ENCODE results near the gene SPOCK1. TPM values are rescaled to one million over a fixed set of nuclear protein-coding genes. Genes with fewer than 3 reads are reported as not detected.

The SPOCK1 gene
- total RNA-seq, 1 experiment from 2014 or later, result 0.27 TPM

DNA sequence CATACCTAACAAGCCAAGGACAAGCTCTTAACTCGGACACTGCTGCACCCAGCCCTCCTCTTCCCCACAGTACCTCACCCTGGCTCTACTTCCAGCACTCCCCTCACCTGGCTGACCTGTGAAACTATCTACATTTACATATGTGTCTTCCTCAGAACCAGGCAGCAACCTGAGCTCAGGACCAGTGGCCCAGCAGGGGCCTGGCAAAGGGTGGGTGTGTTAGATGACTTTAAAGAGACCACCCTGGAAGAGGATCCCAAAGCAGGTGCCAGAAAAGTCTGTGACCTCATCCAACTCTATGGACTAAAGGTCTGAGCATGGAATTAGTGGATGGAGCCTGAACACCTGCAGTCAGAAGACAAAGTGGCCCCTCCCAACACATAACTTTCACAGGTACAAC lies 400.9 kb downstream of the SPOCK1 start:
- Histone ChIP-seq H4K20me1 (ENCODE audit: insufficient read depth) (no peaks in the 10 kb centered on the region), H2AFZ (ENCODE audit: low read depth, low read length, poor library complexity, severe bottlenecking) (no peak overlapping the region), H3K36me3 (ENCODE audit: control insufficient read depth in 1 of 2, insufficient read depth in 2 of 2, low read length in 2 of 2) (no peaks in the 10 kb centered on the region), H3K4me1 (ENCODE audit: control insufficient read depth in 1 of 2, insufficient read depth in 2 of 2, low read length in 2 of 2) (no peaks in the 10 kb centered on the region), H3K9me3 (ENCODE audit: control insufficient read depth in 1 of 2, insufficient read depth in 1 of 2, low read depth in 1 of 2, low read length in 2 of 2) (no peaks in the 10 kb centered on the region), H3K4me3 (replicated peaks in 1 of 2; ENCODE audit: low read depth in 1 of 2, low read length in 2 of 2) (no peak overlapping the region), H3K27me3 (ENCODE audit: insufficient read depth, low read length) (peaks cover 57% of the 10 kb centered on the region), H3K4me2 (ENCODE audit: low read length) (no peak overlapping the region), H3K79me2 (ENCODE audit: insufficient read depth, low read length) (no peaks in the 10 kb centered on the region), H3K9me2 (ENCODE audit: insufficient read depth) (no peaks in the 10 kb centered on the region), H3K9ac (ENCODE audit: low read length) (no peak overlapping the region), H3K27ac (ENCODE audit: low read depth, low read length) (no peak overlapping the region)
- no TSS peak for BruUV-seq (replicated peaks)
- POLR2A ChIA-PET, result no interaction called here
- TF ChIP-seq POLR2AphosphoS5 (IDR thresholded peaks at IDR 0.05; ENCODE audit: low read depth, low read length) (no peak), JUND (IDR thresholded peaks at IDR 0.05) (no peak), REST (IDR thresholded peaks at IDR 0.05; ENCODE audit: low read depth) (no peak), ZNF274 (IDR thresholded peaks at IDR 0.05; ENCODE audit: low read depth, low read length) (no peak)
- DNase-seq (ENCODE audit: low read depth, low spot score), result no peak
- RAD21 ChIA-PET (ENCODE audit: low non-redundant PET in 1 of 2, low total read pairs in 2 of 2, uncharacterized antibody in 2 of 2, unreplicated experiment in 2 of 2), result no interaction called here
- ATAC-seq, result no peak
- intact Hi-C loops (cut with micrococcal nuclease), result no loop called here
- CTCF ChIA-PET, result no interaction called here

DNA sequence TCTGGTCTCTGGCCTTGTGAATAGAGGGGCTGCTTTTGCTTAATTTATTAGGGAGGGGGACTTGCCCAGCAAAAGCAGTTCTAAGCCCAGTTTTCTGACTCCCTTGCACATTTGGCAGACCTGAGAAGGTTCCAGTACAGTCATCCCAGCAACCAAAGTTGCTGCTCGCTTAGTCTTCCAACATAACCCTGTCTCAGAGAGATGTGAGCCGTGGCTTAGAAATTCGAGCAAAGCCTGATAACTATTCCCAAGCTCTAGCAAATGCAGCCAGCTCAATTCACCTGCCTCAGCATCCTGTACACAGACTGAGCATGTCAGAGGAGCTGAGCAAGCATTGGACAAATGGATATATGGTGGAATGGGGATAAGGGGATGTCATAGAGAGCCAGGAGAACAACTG lies 401.9 kb downstream of the SPOCK1 start:
- Histone ChIP-seq H4K20me1 (ENCODE audit: insufficient read depth) (no peaks in the 10 kb centered on the region), H3K9ac (ENCODE audit: low read length) (no peak overlapping the region), H3K27me3 (ENCODE audit: insufficient read depth, low read length) (peaks cover 48% of the 10 kb centered on the region), H3K27ac (ENCODE audit: low read depth, low read length) (no peak overlapping the region), H3K4me1 (ENCODE audit: control insufficient read depth in 1 of 2, insufficient read depth in 2 of 2, low read length in 2 of 2) (no peaks in the 10 kb centered on the region), H3K4me2 (ENCODE audit: low read length) (no peak overlapping the region), H3K9me3 (ENCODE audit: control insufficient read depth in 1 of 2, insufficient read depth in 1 of 2, low read depth in 1 of 2, low read length in 2 of 2) (no peaks in the 10 kb centered on the region), H3K9me2 (ENCODE audit: insufficient read depth) (no peaks in the 10 kb centered on the region), H2AFZ (ENCODE audit: low read depth, low read length, poor library complexity, severe bottlenecking) (no peak overlapping the region), H3K4me3 (replicated peaks in 1 of 2; ENCODE audit: low read depth in 1 of 2, low read length in 2 of 2) (no peak overlapping the region), H3K36me3 (ENCODE audit: control insufficient read depth in 1 of 2, insufficient read depth in 2 of 2, low read length in 2 of 2) (no peaks in the 10 kb centered on the region), H3K79me2 (ENCODE audit: insufficient read depth, low read length) (no peaks in the 10 kb centered on the region)
- BruUV-seq (replicated peaks), result no TSS peak
- CTCF ChIA-PET, result no interaction called here
- intact Hi-C loops (cut with micrococcal nuclease), result no loop called here
- RAD21 ChIA-PET (ENCODE audit: low non-redundant PET in 1 of 2, low total read pairs in 2 of 2, uncharacterized antibody in 2 of 2, unreplicated experiment in 2 of 2), result no interaction called here
- ATAC-seq (no peak), DNase-seq (ENCODE audit: low read depth, low spot score) (no peak)
- POLR2A ChIA-PET, result no interaction called here
- no peak for TF ChIP-seq TCF7L2 (IDR thresholded peaks at IDR 0.05; ENCODE audit: borderline replicate concordance, extremely low read depth, insufficient read depth, insufficient read length)
- TF ChIP-seq EGR1 (IDR thresholded peaks at IDR 0.05; ENCODE audit: low read depth), result no peak
- TF ChIP-seq CEBPB (IDR thresholded peaks at IDR 0.05; ENCODE audit: low read depth), result no peak
- no peak for TF ChIP-seq REST (IDR thresholded peaks at IDR 0.05; ENCODE audit: low read depth)
- TF ChIP-seq ZFX (IDR thresholded peaks at IDR 0.05), result no peak
- TF ChIP-seq POLR2AphosphoS5 (IDR thresholded peaks at IDR 0.05; ENCODE audit: low read depth, low read length), result no peak
- no peak for TF ChIP-seq POLR2A (IDR thresholded peaks at IDR 0.05; ENCODE audit: borderline replicate concordance, extremely low read depth, insufficient read depth, insufficient read length)
- TF ChIP-seq ELF1 (IDR thresholded peaks at IDR 0.05; ENCODE audit: borderline replicate concordance, low read depth), result no peak
- no peak for TF ChIP-seq FOSL1 (IDR thresholded peaks at IDR 0.05; ENCODE audit: low read depth)
- TF ChIP-seq, protein P1, sequence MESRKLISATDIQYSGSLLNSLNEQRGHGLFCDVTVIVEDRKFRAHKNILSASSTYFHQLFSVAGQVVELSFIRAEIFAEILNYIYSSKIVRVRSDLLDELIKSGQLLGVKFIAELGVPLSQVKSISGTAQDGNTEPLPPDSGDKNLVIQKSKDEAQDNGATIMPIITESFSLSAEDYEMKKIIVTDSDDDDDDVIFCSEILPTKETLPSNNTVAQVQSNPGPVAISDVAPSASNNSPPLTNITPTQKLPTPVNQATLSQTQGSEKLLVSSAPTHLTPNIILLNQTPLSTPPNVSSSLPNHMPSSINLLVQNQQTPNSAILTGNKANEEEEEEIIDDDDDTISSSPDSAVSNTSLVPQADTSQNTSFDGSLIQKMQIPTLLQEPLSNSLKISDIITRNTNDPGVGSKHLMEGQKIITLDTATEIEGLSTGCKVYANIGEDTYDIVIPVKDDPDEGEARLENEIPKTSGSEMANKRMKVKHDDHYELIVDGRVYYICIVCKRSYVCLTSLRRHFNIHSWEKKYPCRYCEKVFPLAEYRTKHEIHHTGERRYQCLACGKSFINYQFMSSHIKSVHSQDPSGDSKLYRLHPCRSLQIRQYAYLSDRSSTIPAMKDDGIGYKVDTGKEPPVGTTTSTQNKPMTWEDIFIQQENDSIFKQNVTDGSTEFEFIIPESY (IDR thresholded peaks at IDR 0.05; ENCODE audit: extremely low read depth, insufficient replicate concordance, low read length), result no peak

All from HCT116 (cell line).